ENCODE data around the gene ASPSCR1.

DNA sequence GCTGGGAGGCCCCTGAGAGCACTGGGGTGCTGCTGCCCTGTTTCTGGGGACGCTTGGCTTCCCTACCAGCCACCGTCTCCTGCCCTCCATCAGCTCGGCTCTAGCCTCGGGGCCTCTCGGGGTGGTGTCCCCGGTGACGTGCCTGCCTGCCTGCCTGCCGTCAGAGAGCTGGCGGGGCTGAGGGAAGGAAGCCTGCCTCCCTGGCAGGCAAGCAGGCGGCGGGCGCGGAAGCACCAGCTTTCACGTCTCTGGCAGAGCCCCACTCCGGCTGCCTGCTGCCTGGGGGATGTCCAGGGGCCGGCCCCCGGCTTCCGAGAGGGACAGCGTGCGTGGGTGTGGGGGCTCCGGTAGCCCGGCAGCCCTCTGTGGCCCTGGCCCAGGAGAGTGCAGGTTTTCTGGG, 35.9 kb downstream of the ASPSCR1 start:
- TF ChIP-seq, protein P1, sequence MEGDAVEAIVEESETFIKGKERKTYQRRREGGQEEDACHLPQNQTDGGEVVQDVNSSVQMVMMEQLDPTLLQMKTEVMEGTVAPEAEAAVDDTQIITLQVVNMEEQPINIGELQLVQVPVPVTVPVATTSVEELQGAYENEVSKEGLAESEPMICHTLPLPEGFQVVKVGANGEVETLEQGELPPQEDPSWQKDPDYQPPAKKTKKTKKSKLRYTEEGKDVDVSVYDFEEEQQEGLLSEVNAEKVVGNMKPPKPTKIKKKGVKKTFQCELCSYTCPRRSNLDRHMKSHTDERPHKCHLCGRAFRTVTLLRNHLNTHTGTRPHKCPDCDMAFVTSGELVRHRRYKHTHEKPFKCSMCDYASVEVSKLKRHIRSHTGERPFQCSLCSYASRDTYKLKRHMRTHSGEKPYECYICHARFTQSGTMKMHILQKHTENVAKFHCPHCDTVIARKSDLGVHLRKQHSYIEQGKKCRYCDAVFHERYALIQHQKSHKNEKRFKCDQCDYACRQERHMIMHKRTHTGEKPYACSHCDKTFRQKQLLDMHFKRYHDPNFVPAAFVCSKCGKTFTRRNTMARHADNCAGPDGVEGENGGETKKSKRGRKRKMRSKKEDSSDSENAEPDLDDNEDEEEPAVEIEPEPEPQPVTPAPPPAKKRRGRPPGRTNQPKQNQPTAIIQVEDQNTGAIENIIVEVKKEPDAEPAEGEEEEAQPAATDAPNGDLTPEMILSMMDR (conservative IDR thresholded peaks at IDR 0.05), result no peak
- no peak for TF ChIP-seq EZH2 (IDR thresholded peaks at IDR 0.05; ENCODE audit: low read depth)
